Breast epithelium (tissue), 4 donors: ENCODE results near the gene GPR35. TPM values are rescaled to one million over a fixed set of nuclear protein-coding genes. Genes with fewer than 3 reads are reported as not detected.

Experiments used
- DNase-seq, 2 donors: peaks; one replicate each; pipeline ENCODE4 v3.0.0-alpha.2; 2019; ENCODE audit warnings: low spot score in 2 of 2
- H3K27ac ChIP-seq, 2 donors: fragments of 200-600 bp; sonication (generic) in 1 of 2; one replicate each; pipeline ENCODE4 v1.5.1; 2016 to 2019; ENCODE audit warnings: mild to moderate bottlenecking in 1 of 2
- H3K27me3 ChIP-seq, 2 donors: fragments of 200-600 bp; sonication (generic) in 1 of 2; one replicate each; pipeline versions ENCODE4 v1.5.1 to v1.6.0; 2017 to 2019; ENCODE audit warnings: control low read depth in 1 of 2, mild to moderate bottlenecking in 1 of 2
- H3K36me3 ChIP-seq: fragments of 200-600 bp; one replicate; pipeline ENCODE4 v1.5.1; 2019
- H3K4me1 ChIP-seq, 2 donors: fragments of 200-600 bp; sonication (generic); one replicate each; pipeline ENCODE4 v1.5.1; 2016 to 2019; ENCODE audit warnings: control low read depth in 1 of 2
- H3K4me3 ChIP-seq, 3 donors: fragments of 200-600 bp; sonication (generic); 1 replicate in 2 of 3; 2 replicates in 1 of 3; pipeline ENCODE4 v1.5.1; 2016 to 2019; ENCODE audit warnings: mild to moderate bottlenecking in 3 of 3, moderate library complexity in 2 of 3
- H3K9me3 ChIP-seq, 2 donors: fragments of 200-600 bp; sonication (generic) in 1 of 2; one replicate each; pipeline ENCODE4 v1.5.1; 2016 to 2019; ENCODE audit warnings: control low read depth in 1 of 2
- POLR2A ChIP-seq: fragments of 450-650 bp; IDR thresholded peaks from one replicate; pipeline ENCODE4 v1.6.1; 2016; ENCODE audit warnings: antibody characterized with exemption, mild to moderate bottlenecking, moderate library complexity
- POLR2AphosphoS5 ChIP-seq, 3 donors: sonication (generic); formaldehyde crosslinking; IDR thresholded peaks; one replicate each; pipeline ENCODE4 v1.6.1; 2017; ENCODE audit warnings: antibody characterized with exemption in 3 of 3
- intact Hi-C: fragments of 100-400 bp; cut with DNase I; formaldehyde crosslinking; loops from one replicate; pipeline ENCODE4 v1.15.1; 2023; ENCODE audit warnings: low total_unique reads
- total RNA-seq, 3 donors: library from RNA; depleted of rRNA; stranded (reverse); fragments of >200 nt; gene quantifications; one replicate each; pipeline ENCODE4 v1.1.0, GENCODE V29; 2016
- TF ChIP-seq, protein P1 (sequence below), 3 donors: fragments of 450-650 bp; IDR thresholded peaks; one replicate each; pipeline ENCODE4 v1.5.1; 2016 to 2017; ENCODE audit warnings: antibody characterized with exemption in 3 of 3, mild to moderate bottlenecking in 3 of 3, moderate library complexity in 3 of 3

The GPR35 gene
- total RNA-seq, 3 donors from 2014 or later: 1.6 to 4.7 (median 2.6) TPM

DNA sequence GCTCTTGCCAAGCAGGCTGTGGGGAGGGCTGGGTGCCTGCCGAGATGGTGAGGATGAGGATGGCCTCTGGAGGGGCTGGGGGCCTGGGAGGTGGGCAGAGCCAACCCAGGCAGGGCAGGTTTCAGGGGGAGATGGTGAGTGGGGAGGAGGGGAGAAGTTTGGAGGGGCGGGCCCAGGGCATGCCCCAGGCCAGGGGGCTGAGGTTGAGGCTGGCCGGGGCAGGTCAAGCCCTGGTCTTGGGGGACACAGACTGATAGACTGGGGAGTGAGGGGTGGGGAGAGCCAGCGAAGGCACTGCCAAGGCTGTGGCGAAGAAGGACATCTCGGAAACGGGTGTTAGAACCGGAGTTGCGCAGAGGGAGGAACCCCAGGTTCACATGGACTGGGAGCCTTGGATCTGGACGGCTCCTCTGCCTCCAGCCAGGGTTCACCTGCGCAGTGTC lies 26.1 kb upstream of the GPR35 start:
- Histone ChIP-seq H3K27ac (no peak overlapping the region), H3K9me3 (no peaks in the 10 kb centered on the region), H3K36me3 (no peaks in the 10 kb centered on the region), H3K4me3 (no peak overlapping the region), H3K27me3 (no peaks in the 10 kb centered on the region), H3K4me1 (peaks cover 0 to 6% of the 10 kb centered on the region in 2 donors)
- no peak for TF ChIP-seq POLR2AphosphoS5 (IDR thresholded peaks at IDR 0.05)
- TF ChIP-seq, protein P1, sequence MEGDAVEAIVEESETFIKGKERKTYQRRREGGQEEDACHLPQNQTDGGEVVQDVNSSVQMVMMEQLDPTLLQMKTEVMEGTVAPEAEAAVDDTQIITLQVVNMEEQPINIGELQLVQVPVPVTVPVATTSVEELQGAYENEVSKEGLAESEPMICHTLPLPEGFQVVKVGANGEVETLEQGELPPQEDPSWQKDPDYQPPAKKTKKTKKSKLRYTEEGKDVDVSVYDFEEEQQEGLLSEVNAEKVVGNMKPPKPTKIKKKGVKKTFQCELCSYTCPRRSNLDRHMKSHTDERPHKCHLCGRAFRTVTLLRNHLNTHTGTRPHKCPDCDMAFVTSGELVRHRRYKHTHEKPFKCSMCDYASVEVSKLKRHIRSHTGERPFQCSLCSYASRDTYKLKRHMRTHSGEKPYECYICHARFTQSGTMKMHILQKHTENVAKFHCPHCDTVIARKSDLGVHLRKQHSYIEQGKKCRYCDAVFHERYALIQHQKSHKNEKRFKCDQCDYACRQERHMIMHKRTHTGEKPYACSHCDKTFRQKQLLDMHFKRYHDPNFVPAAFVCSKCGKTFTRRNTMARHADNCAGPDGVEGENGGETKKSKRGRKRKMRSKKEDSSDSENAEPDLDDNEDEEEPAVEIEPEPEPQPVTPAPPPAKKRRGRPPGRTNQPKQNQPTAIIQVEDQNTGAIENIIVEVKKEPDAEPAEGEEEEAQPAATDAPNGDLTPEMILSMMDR (IDR thresholded peaks at IDR 0.05): no peak
- TF ChIP-seq POLR2A: no peak
- no peak for DNase-seq
- intact Hi-C loops: no loop called here

DNA sequence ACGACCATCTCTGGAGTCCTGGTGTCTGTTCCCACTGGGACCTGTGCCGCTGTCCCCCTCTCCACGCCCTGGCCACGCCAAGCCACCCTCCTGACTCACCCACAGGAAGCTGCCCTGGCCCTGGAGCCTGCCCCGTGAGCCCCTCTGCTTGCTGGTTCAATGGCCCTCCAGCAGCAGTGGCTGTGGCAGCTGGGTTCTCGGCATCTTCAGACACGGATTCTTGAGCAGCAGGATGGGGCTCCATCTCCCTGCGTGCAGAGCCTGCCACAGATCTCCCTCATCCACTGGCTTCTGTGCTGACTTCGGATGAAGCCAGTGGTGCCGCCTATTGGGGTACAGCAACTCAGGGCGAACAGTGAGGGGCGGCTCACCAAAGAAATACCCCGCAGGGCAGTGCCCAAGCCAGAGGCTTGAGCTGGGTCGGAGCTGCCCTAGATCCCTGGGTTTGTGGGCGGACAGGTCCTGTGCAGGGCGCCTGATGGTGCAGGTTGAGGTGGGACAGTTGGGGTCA lies 24.8 kb upstream of the GPR35 start:
- no peak for DNase-seq
- no peak overlapping the region for H3K27ac ChIP-seq
- H3K27me3 ChIP-seq: no peaks in the 10 kb centered on the region
- H3K4me3 ChIP-seq: no peak overlapping the region
- H3K9me3 ChIP-seq: no peaks in the 10 kb centered on the region
- peaks cover 0 to 6% of the 10 kb centered on the region in 2 donors for H3K4me1 ChIP-seq
- intact Hi-C loops: no loop called here
- H3K36me3 ChIP-seq: no peaks in the 10 kb centered on the region
- TF ChIP-seq POLR2A: no peak
- TF ChIP-seq, protein P1 (IDR thresholded peaks at IDR 0.05): no peak
- TF ChIP-seq POLR2AphosphoS5 (IDR thresholded peaks at IDR 0.05): no peak

DNA sequence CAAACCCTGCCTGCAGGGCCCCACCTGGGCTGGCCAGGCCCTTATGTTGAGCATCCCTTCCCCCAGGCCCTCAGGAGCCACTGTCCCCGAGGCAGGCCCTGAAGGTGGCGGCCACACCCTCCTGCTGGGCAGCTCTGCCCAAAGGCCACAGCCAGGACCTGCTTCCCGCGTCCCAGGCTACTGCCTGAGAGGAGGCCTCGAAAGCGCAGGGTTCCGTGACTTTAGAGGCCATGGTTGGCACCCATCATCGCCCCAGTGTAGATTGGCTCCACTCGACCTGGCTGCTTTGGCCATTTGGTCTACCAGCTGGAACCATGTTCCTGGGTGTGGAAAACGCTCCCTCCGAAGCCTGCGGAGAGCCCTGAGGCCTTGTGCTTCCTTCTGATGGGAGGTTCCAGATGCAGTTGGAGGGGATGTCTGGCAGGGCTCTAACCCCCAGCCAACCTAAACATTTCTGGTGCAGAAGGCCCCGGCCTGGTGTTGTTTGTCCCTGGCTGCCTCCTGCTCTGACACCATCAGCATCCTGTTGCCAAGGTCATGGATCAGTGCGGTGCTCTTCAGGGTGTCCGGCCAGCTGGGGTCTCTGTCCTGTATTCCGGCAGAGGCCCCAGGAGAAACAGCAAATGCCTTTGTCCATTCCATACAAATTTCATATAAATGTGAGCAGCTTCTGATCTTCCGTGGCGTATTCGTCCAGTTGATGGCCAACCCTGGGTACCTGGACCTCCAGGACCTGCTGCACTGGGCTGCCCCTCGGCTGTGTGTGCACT lies 24.0 kb upstream of the GPR35 start:
- peaks cover 0 to 3% of the 10 kb centered on the region in 2 donors for H3K4me1 ChIP-seq
- no peak overlapping the region for H3K27ac ChIP-seq
- H3K4me3 ChIP-seq: no peak overlapping the region
- intact Hi-C loops: no loop called here
- DNase-seq: no peak
- no peaks in the 10 kb centered on the region for H3K27me3 ChIP-seq
- TF ChIP-seq POLR2AphosphoS5 (IDR thresholded peaks at IDR 0.05) (no peak), POLR2A (no peak)
- TF ChIP-seq, protein P1 (IDR thresholded peaks at IDR 0.05): no peak
- no peaks in the 10 kb centered on the region for H3K9me3 ChIP-seq
- H3K36me3 ChIP-seq: no peaks in the 10 kb centered on the region

DNA sequence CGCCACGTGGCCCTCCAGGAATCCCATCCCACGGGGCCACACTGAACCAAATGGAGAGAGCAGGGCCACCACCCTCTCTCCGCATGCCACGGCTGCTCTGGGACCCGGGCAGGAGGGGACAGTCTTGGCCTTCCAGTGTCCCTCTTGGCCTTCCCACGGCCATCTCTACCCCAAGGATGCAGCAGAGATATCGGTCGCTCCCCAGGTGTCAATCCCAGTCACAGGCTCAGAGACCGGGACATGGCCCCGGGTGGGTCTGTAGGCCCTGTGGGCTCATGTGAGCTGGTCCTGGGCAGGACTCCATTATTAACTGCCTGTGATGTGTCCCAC lies 23.5 kb upstream of the GPR35 start:
- no peaks in the 10 kb centered on the region for H3K36me3 ChIP-seq
- no peak for DNase-seq

DNA sequence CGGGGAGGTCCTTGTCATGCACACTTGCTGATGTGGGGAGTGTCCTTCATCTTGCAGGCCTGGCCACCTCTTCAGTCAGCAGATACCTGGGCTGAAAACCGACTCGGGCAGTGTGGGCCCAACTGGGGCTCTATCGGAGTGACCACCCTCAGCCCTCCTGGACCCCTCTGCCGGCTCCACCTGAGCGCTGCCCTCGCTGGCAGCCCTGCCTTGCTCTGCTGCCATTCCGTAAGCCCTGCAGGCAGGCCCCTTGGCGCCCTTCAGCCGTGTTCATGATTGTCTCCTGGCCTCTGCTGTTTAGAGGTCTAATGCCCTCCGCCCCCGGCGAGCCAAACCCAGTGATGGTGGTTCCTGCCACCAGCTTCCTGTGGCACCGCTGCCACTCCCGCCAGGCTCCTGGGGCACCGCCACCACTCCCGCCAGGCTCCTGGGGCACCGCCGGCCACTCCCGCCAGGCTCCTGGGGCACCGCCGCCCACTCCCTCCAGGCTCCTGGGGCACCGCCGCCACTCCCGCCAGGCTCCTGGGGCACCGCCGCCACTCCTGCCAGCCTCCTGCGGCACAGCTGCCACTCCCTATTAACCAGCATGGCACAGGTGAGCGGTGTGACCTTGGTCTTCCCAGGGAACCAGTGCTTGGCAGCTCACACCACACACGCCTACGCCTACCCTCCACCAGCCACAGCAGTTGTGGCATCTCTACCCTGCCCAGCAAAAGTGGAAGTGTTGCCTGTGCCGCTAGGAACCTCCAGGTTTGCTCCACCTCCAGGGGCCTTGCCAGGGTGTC lies 22.8 kb upstream of the GPR35 start:
- peak in 1 of 2 donors; percentile 39 for DNase-seq
- no peak overlapping the region for H3K4me3 ChIP-seq
- H3K36me3 ChIP-seq: no peaks in the 10 kb centered on the region
- H3K27me3 ChIP-seq: no peaks in the 10 kb centered on the region
- H3K4me1 ChIP-seq: no peaks in the 10 kb centered on the region
- TF ChIP-seq POLR2A (no peak), POLR2AphosphoS5 (IDR thresholded peaks at IDR 0.05) (no peak)
- TF ChIP-seq, protein P1 (IDR thresholded peaks at IDR 0.05): no peak
- no peak overlapping the region for H3K27ac ChIP-seq
- no peaks in the 10 kb centered on the region for H3K9me3 ChIP-seq
- intact Hi-C loops: no loop called here

More for the DNA sequence above, 23.5 kb upstream of the GPR35 start:
- Histone ChIP-seq H3K9me3 (no peaks in the 10 kb centered on the region), H3K4me1 (no peaks in the 10 kb centered on the region), H3K27me3 (no peaks in the 10 kb centered on the region), H3K27ac (no peak overlapping the region), H3K4me3 (no peak overlapping the region)
- intact Hi-C loops: no loop called here
- no peak for TF ChIP-seq POLR2AphosphoS5 (IDR thresholded peaks at IDR 0.05)
- TF ChIP-seq POLR2A: no peak
